GM19328 (cell line): ENCODE measurements around the gene MRGPRG.
"Not testable (repeated sequence)": the region's sequence is repeated elsewhere in the genome, so short reads cannot be mapped to it uniquely, and the experiment has no call there.

ENCODE experiments used
- ATAC-seq: cut with Tn5 transposase; IDR thresholded peaks from one replicate; pipeline ENCODE4 v1.9.1; 2021; ENCODE audit warnings: mild to moderate bottlenecking, moderate library complexity; ENCODE audit not compliant: unreplicated experiment

MRGPRG gene

DNA sequence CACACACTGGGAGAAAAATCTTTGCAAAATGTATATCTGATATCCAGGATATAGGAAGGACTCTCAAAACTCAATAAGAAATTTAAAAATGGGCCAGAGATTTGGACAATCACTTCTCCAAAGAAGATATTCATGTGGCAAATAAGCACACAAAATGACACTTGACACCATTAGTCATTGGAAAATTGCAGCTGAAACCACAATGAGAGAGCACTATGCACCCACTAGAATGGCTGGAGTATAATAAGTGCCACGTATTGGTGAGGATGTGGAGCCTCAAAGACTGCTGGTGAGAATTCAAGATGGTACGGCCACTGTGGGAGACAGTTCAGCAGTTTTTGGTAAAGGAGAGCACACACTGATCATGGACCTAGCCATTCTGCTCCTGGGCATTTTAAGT lies 40.7 kb downstream of the MRGPRG start:
- ATAC-seq = no peak

DNA sequence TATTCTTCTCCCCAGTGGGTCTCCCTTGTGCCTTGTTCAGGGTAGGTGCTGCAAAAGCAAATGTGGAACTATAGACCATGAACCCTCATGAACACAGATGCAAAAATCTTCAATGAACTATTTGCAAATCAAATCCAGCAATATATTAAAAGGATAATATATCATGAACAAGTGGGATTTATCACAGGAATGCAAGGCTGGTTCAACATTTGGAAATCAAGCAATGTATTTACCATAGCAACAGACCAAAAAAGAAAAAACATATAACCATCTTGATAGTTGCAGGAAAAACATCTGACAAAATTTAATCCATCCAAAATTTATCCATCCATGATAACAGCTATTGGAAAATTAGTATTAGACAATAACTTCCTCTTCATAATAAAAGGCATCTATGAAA lies 42.1 kb downstream of the MRGPRG start:
- ATAC-seq = no peak

DNA sequence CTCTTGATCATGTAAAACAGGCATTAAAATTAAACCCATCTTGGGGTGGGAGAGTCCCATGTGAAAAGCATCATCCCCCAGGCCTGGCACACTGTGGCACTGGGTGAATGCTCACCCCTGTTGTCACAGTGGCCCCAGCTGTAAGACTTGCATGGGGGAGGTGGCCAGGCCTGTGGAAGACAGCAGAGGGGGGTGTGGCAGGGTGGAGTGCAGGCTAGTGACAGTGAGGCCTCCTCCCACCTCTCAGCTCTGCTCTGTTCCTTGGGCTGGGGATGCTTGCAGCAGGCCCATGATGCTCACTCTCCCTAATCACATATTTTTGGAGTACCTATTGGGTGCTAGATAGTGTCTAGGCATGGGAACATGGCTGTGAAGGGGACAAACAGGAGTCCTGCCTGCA lies 43.4 kb downstream of the MRGPRG start:
- ATAC-seq = no peak

DNA sequence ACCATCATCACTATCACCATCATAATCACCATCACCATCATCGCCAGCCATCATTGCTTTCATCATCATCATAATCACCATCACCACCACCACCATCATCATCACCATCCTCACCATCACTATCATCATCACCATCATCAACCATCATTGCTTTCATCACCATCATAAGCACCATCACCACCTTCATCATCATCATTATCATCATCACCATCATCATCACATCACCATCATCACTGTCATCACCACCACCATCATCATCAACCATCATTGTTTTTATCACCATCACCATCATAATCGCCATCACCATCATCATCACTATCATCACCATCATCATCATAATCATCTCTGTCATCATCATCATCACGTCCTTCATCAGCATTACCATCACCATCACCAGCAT lies 44.2 kb downstream of the MRGPRG start:
- ATAC-seq = no peak

DNA sequence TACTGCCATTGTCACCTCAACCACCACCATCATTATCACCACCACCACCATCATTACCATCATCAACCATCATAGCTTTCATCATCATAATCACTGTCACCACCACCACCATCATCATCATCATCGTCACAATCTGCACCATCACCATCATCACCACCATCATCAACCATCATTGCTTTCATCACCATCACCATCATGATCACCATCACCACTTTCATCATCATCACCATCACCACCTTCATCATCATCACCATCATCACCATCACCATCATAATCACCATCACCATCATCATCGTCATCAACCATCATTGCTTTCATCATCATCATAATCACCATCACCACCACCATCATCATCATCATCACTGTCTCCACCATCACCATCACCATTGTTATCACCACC lies 44.8 kb downstream of the MRGPRG start:
- no peak for ATAC-seq

DNA sequence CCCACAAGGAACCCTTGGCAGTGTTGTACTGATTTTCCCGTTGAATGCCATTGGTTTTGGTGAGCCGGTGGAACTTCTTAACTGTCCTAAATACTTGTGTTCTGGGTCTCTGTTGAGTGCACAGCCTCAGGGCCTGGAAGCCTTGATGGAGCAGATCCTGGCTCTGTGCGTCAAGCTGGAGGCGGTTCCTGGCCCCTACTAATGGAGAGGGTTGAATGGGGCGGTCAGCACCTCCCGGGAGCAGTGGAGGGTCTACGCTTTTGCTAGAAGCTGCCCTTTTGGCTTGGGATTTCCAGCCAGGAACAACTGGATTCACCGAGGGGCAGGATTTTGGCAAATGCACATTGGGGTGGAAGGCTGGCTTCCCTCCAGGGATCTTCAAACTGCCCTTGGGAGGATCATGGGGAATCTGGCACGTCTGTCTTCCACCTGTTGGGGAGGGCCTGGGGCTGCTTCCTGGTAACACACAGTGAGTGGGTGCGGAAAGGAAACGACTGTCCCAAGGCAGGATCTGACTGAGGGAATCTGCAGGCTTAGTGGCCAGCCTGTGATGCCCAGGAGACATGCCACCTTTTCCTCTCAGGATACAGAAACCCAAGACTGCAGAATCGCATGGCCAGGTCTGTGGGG lies 46.6 kb downstream of the MRGPRG start:
- no peak for ATAC-seq

DNA sequence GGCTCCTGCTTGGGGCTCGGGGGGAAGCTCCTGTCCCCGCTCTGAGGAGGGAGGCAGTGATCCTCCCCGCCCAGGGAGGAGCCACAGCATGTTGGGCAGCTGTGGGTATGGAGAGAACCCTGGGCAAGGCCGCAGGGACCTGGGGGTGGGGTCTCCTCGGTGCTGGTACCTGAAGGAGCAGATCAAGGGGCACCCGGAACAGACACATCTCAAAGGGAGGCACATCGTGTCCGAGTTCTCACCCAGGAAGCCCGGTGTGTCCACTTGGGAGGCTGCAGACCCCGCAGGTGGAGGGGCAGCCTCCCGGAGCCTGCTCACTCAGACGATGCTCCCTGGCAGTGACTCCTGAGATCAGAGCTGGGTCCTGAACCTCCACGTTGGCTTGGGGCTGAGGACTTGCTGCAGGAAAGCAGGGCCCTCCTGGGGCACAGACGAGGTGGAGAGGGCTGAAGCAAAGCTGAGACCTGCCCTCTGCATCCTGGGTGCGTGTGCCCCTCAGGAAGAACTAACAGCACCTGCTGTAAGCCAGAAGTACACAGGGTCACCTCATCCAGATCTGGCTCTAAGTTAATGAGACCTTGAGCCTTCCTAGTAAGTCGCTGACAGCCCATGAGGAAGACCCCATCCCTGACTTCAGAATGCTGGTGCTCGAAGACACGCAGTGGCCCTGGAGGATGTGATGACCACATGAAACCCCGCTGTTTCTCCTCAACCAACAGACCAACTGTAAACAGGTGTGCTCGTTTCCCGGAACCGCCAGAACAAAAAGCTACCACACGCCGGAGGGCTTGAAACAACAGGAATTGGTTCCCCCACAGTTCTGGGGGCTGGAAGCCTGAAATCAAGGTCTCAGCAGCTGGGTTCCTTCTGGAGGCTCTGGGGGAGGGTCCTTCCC lies 47.6 kb downstream of the MRGPRG start:
- ATAC-seq = no peak

DNA sequence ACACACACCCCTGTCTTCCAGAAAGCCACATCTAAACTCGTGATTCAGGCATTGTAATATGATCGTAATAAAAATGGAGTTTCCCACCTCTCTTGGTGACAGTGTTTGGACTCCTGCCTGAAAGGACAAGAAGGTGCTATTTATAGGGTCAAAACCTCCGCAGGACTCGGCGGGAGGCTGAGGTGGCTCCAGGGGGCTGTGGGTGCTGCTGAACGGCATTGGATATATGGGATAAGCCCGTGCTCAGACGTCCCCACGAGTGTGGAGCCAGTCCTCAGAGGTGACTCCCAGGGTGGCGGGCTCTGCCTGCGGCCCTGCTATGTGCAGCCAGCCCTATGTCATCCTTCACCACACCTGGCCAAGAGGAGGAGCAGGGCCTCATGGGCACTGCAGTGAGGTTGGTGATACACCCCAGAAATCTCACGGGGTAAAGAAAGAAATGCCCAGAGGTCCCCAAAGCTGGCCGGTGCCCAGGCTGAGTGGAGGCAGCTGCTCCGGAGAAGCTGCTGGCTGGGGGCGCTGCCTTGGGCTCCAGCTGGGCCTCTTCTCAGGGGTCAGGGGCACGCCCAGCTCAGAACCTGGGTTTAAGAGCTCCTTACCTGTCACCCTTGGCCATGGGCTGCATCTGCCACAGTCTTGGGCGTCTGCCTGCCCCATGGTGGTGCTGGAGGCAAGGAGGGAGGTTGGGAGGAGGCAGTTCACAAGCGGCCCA lies 48.4 kb downstream of the MRGPRG start:
- no peak for ATAC-seq

DNA sequence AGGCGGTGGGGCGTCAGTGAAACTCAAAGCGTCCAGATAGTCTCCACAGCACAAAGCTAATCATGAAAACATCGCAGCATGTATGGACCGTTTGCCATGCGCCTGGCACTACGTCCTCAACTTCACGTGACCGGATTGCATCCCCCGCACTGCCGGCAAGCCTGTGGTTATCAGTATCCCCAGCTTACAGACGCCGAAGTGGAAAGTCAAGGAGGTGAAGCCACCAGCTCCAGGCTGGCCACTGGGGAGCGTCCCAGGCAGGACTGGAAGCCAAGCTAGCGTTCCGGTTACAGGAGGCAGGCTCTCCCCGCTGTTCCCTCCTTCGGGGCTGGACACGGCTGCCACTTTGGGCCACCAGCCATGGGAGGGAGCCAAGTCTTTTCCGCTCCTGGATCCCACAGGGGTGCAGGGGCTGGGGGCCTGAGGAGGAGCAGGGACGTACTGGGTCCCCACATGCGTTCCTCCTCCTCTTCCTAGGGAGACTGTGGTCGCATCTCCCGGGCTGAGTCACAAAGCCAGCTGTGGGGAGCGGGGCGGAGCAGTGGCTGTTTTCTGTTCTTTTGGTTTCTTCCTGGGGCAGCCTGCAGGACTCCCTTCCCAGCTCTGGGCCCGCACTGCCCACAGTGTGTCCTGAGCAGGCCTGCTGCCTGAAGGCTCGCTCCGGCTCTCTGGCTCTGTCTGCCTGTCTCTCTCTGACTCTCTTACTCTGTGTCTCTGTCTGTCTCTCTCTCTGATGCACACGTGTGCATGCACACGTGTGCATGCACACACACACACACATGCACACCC lies 49.2 kb downstream of the MRGPRG start:
- no peak for ATAC-seq

DNA sequence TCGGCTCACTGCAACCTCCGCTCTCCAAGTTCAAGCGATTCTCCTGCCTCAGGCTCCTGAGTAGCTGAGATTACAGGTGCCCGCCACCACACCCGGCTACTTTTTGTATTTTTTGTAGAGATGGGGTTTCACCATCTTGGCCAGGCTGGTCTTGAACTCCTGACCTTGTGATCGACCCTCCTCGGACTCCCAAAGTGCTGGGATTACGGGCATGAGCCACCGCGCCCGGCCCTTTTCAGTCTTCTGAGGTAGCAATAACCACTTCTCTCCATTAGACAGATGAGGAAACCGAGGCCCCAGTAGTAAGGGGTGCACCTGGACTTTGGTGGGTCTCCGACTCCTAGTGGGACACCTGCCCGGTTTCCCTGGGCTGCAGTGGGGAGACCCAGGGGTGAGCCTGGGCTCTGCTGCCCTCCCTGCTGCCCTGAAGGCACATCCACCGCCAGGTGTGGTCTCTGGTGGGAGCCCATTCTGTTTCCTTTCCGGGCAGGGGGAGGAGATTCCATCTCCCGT lies 49.8 kb downstream of the MRGPRG start:
- ATAC-seq = not testable (repeated sequence)
